ENCODE measurements around the gene LATS2. TPM values are rescaled to one million over a fixed set of nuclear protein-coding genes. Genes with fewer than 3 reads are reported as not detected.
A peak's percentile ranks its signal among the peaks of the same experiment; 100 is the strongest.

The LATS2 gene
- total and polyA plus RNA-seq, 4 donors = 8.1 to 12.1 (median 8.6) TPM

GRCh38 chr13:21063031-21063430, 1.6 kb upstream of the LATS2 start:
- DNase-seq (ENCODE audit: low read depth in 4 of 6, low spot score in 6 of 6) = no peak
- 89% methylated on average over 1 of the region's 2 CpGs for WGBS (ENCODE audit: insufficient coverage)
- Histone ChIP-seq H3K9me3 (ENCODE audit: control insufficient read depth, insufficient read depth, low read length) (no peaks in the 10 kb centered on the region), H3K27me3 (ENCODE audit: control insufficient read depth, insufficient read depth, low read length) (no peaks in the 10 kb centered on the region), H3K27ac (ENCODE audit: low read depth, low read length) (no peak overlapping the region), H3K36me3 (ENCODE audit: control insufficient read depth, insufficient read depth, low read length) (no peaks in the 10 kb centered on the region), H3K4me3 (ENCODE audit: low read depth, low read length) (no peak overlapping the region), H3K4me1 (ENCODE audit: control insufficient read depth, insufficient read depth, low read length) (peaks cover 9% of the 10 kb centered on the region)

- Histone ChIP-seq H3K36me3 (ENCODE audit: control insufficient read depth, insufficient read depth, low read length) (no peaks in the 10 kb centered on the region), H3K4me3 (ENCODE audit: low read depth, low read length) (peak overlapping the region; percentile 56), H3K4me1 (ENCODE audit: control insufficient read depth, insufficient read depth, low read length) (peaks cover 14% of the 10 kb centered on the region), H3K9me3 (ENCODE audit: control insufficient read depth, insufficient read depth, low read length) (no peaks in the 10 kb centered on the region), H3K27ac (ENCODE audit: low read depth, low read length) (peak overlapping the region; percentile 76), H3K27me3 (ENCODE audit: control insufficient read depth, insufficient read depth, low read length) (no peaks in the 10 kb centered on the region)
- WGBS (ENCODE audit: insufficient coverage) = under 1% methylated on average over 100 of the region's 100 CpGs
- peak in 2 of 6 donors; percentile 43 to 61 for DNase-seq (ENCODE audit: low read depth in 4 of 6, low spot score in 6 of 6)
Measured at GRCh38 chr13:21060338-21061028, 903 bp downstream of the LATS2 start.

GRCh38 chr13:21059641-21060337, 1.6 kb downstream of the LATS2 start:
- peak overlapping the region; percentile 76 for H3K27ac ChIP-seq (ENCODE audit: low read depth, low read length)
- peak overlapping the region; percentile 56 for H3K4me3 ChIP-seq (ENCODE audit: low read depth, low read length)
- no peaks in the 10 kb centered on the region for H3K9me3 ChIP-seq (ENCODE audit: control insufficient read depth, insufficient read depth, low read length)
- H3K27me3 ChIP-seq (ENCODE audit: control insufficient read depth, insufficient read depth, low read length) = no peaks in the 10 kb centered on the region
- H3K4me1 ChIP-seq (ENCODE audit: control insufficient read depth, insufficient read depth, low read length) = peaks cover 14% of the 10 kb centered on the region
- no peak for DNase-seq (ENCODE audit: low read depth in 4 of 6, low spot score in 6 of 6)
- H3K36me3 ChIP-seq (ENCODE audit: control insufficient read depth, insufficient read depth, low read length) = no peaks in the 10 kb centered on the region
- WGBS (ENCODE audit: insufficient coverage) = 72% methylated on average over 29 of the region's 35 CpGs

- H3K4me1 ChIP-seq (ENCODE audit: control insufficient read depth, insufficient read depth, low read length) = peaks cover 14% of the 10 kb centered on the region
- WGBS (ENCODE audit: insufficient coverage) = no CpG with 5 or more reads among the region's 2 CpGs
- peak overlapping the region; percentile 7 for H3K27ac ChIP-seq (ENCODE audit: low read depth, low read length)
- H3K27me3 ChIP-seq (ENCODE audit: control insufficient read depth, insufficient read depth, low read length) = no peaks in the 10 kb centered on the region
- H3K36me3 ChIP-seq (ENCODE audit: control insufficient read depth, insufficient read depth, low read length) = no peaks in the 10 kb centered on the region
- DNase-seq (ENCODE audit: low read depth in 4 of 6, low spot score in 6 of 6) = no peak
- H3K4me3 ChIP-seq (ENCODE audit: low read depth, low read length) = no peak overlapping the region
- H3K9me3 ChIP-seq (ENCODE audit: control insufficient read depth, insufficient read depth, low read length) = no peaks in the 10 kb centered on the region
Measured at GRCh38 chr13:21058361-21058760, 3.0 kb downstream of the LATS2 start.

GRCh38 chr13:21055511-21056045, 5.8 kb downstream of the LATS2 start:
- Histone ChIP-seq H3K9me3 (ENCODE audit: control insufficient read depth, insufficient read depth, low read length) (no peaks in the 10 kb centered on the region), H3K27me3 (ENCODE audit: control insufficient read depth, insufficient read depth, low read length) (no peaks in the 10 kb centered on the region), H3K36me3 (ENCODE audit: control insufficient read depth, insufficient read depth, low read length) (no peaks in the 10 kb centered on the region), H3K4me1 (ENCODE audit: control insufficient read depth, insufficient read depth, low read length) (peaks cover 17% of the 10 kb centered on the region), H3K27ac (ENCODE audit: low read depth, low read length) (no peak overlapping the region), H3K4me3 (ENCODE audit: low read depth, low read length) (no peak overlapping the region)
- WGBS (ENCODE audit: insufficient coverage) = 57% methylated on average over 2 of the region's 2 CpGs
- no peak for DNase-seq (ENCODE audit: low read depth in 4 of 6, low spot score in 6 of 6)

GRCh38 chr13:21055016-21055415, 6.4 kb downstream of the LATS2 start:
- H3K36me3 ChIP-seq (ENCODE audit: control insufficient read depth, insufficient read depth, low read length) = no peaks in the 10 kb centered on the region
- H3K4me1 ChIP-seq (ENCODE audit: control insufficient read depth, insufficient read depth, low read length) = peaks cover 15% of the 10 kb centered on the region
- no peak for DNase-seq (ENCODE audit: low read depth in 4 of 6, low spot score in 6 of 6)
- H3K27ac ChIP-seq (ENCODE audit: low read depth, low read length) = no peak overlapping the region
- no peak overlapping the region for H3K4me3 ChIP-seq (ENCODE audit: low read depth, low read length)
- no peaks in the 10 kb centered on the region for H3K9me3 ChIP-seq (ENCODE audit: control insufficient read depth, insufficient read depth, low read length)
- H3K27me3 ChIP-seq (ENCODE audit: control insufficient read depth, insufficient read depth, low read length) = no peaks in the 10 kb centered on the region
- 86% methylated on average over 1 of the region's 2 CpGs for WGBS (ENCODE audit: insufficient coverage)

- Histone ChIP-seq H3K4me3 (ENCODE audit: low read depth, low read length) (no peak overlapping the region), H3K4me1 (ENCODE audit: control insufficient read depth, insufficient read depth, low read length) (peaks cover 10% of the 10 kb centered on the region), H3K36me3 (ENCODE audit: control insufficient read depth, insufficient read depth, low read length) (no peaks in the 10 kb centered on the region), H3K27ac (ENCODE audit: low read depth, low read length) (no peak overlapping the region), H3K9me3 (ENCODE audit: control insufficient read depth, insufficient read depth, low read length) (no peaks in the 10 kb centered on the region), H3K27me3 (ENCODE audit: control insufficient read depth, insufficient read depth, low read length) (no peaks in the 10 kb centered on the region)
- 90% methylated on average over 3 of the region's 8 CpGs for WGBS (ENCODE audit: insufficient coverage)
- DNase-seq (ENCODE audit: low read depth in 4 of 6, low spot score in 6 of 6) = no peak
Measured at GRCh38 chr13:21054313-21054712, 7.1 kb downstream of the LATS2 start.

GRCh38 chr13:21053231-21053630, 8.2 kb downstream of the LATS2 start:
- no peak for DNase-seq (ENCODE audit: low read depth in 4 of 6, low spot score in 6 of 6)
- H3K9me3 ChIP-seq (ENCODE audit: control insufficient read depth, insufficient read depth, low read length) = no peaks in the 10 kb centered on the region
- WGBS (ENCODE audit: insufficient coverage) = 90% methylated on average over 5 of the region's 5 CpGs
- H3K4me3 ChIP-seq (ENCODE audit: low read depth, low read length) = no peak overlapping the region
- no peak overlapping the region for H3K27ac ChIP-seq (ENCODE audit: low read depth, low read length)
- no peaks in the 10 kb centered on the region for H3K27me3 ChIP-seq (ENCODE audit: control insufficient read depth, insufficient read depth, low read length)
- no peaks in the 10 kb centered on the region for H3K36me3 ChIP-seq (ENCODE audit: control insufficient read depth, insufficient read depth, low read length)
- H3K4me1 ChIP-seq (ENCODE audit: control insufficient read depth, insufficient read depth, low read length) = peaks cover 13% of the 10 kb centered on the region

GRCh38 chr13:21051675-21052074, 9.7 kb downstream of the LATS2 start:
- peaks cover 2% of the 10 kb centered on the region for H3K36me3 ChIP-seq (ENCODE audit: control insufficient read depth, insufficient read depth, low read length)
- no peak overlapping the region for H3K27ac ChIP-seq (ENCODE audit: low read depth, low read length)
- DNase-seq (ENCODE audit: low read depth in 4 of 6, low spot score in 6 of 6) = no peak
- WGBS (ENCODE audit: insufficient coverage) = 95% methylated on average over 2 of the region's 3 CpGs
- H3K4me1 ChIP-seq (ENCODE audit: control insufficient read depth, insufficient read depth, low read length) = peaks cover 17% of the 10 kb centered on the region
- H3K27me3 ChIP-seq (ENCODE audit: control insufficient read depth, insufficient read depth, low read length) = no peaks in the 10 kb centered on the region
- H3K4me3 ChIP-seq (ENCODE audit: low read depth, low read length) = no peak overlapping the region
- H3K9me3 ChIP-seq (ENCODE audit: control insufficient read depth, insufficient read depth, low read length) = no peaks in the 10 kb centered on the region
